ENCODE data around the gene ZBP1.

ZBP1 gene

GRCh38 chr20:57601211-57601570 is 19.0 kb downstream of the ZBP1 start:
- no peak for TF ChIP-seq CTCF (IDR thresholded peaks at IDR 0.05; ENCODE audit: low read depth, low read length)
- no peak for DNase-seq (ENCODE audit: extremely low read depth, low read depth)

GRCh38 chr20:57600320-57601210 is 19.7 kb downstream of the ZBP1 start:
- DNase-seq (ENCODE audit: extremely low read depth, low read depth): no peak
- no peak for TF ChIP-seq CTCF (IDR thresholded peaks at IDR 0.05; ENCODE audit: low read depth, low read length)

- DNase-seq (ENCODE audit: extremely low read depth, low read depth): no peak
- TF ChIP-seq CTCF (IDR thresholded peaks at IDR 0.05; ENCODE audit: low read depth, low read length): no peak
Observed at GRCh38 chr20:57598491-57598890, 21.7 kb downstream of the ZBP1 start.

GRCh38 chr20:57598060-57598459 is 22.2 kb downstream of the ZBP1 start:
- TF ChIP-seq CTCF (IDR thresholded peaks at IDR 0.05; ENCODE audit: low read depth, low read length): no peak
- no peak for DNase-seq (ENCODE audit: extremely low read depth, low read depth)

GRCh38 chr20:57596998-57597939 is 23.0 kb downstream of the ZBP1 start:
- peak; percentile 69 for TF ChIP-seq CTCF (IDR thresholded peaks at IDR 0.05; ENCODE audit: low read depth, low read length)
- DNase-seq (ENCODE audit: extremely low read depth, low read depth): no peak

- no peak for TF ChIP-seq CTCF (IDR thresholded peaks at IDR 0.05; ENCODE audit: low read depth, low read length)
- no peak for DNase-seq (ENCODE audit: extremely low read depth, low read depth)
Observed at GRCh38 chr20:57596358-57596757, 23.9 kb downstream of the ZBP1 start.
